ENCODE measurements around the gene TFDP2. TPM values are rescaled to one million over a fixed set of nuclear protein-coding genes. Genes with fewer than 3 reads are reported as not detected.

TFDP2 gene
- total RNA-seq, 2 donors from 2014 or later, result 102 to 128 TPM

- H3K4me1 ChIP-seq (replicated peaks), result no peaks in the 10 kb centered on the region
- 31% methylated on average over 1 of the region's 1 CpG for WGBS
- TF ChIP-seq CTCF (IDR thresholded peaks at IDR 0.05) (no peak), POLR2A (IDR thresholded peaks at IDR 0.05) (no peak), POLR2AphosphoS5 (IDR thresholded peaks at IDR 0.05) (no peak)
- no peak for DNase-seq (ENCODE audit: low spot score)
- no peaks in the 10 kb centered on the region for H3K27me3 ChIP-seq (replicated peaks; ENCODE audit: insufficient read depth)
- no peaks in the 10 kb centered on the region for H3K9me3 ChIP-seq
- H3K27ac ChIP-seq, result no peak overlapping the region
- intact Hi-C loops (cut with DNase I), result no loop called here
- no peaks in the 10 kb centered on the region for H3K36me3 ChIP-seq
- H3K4me3 ChIP-seq, result no peak overlapping the region
Measured at GRCh38 chr3:142047021-142047369, 102.3 kb downstream of the TFDP2 start.

DNA sequence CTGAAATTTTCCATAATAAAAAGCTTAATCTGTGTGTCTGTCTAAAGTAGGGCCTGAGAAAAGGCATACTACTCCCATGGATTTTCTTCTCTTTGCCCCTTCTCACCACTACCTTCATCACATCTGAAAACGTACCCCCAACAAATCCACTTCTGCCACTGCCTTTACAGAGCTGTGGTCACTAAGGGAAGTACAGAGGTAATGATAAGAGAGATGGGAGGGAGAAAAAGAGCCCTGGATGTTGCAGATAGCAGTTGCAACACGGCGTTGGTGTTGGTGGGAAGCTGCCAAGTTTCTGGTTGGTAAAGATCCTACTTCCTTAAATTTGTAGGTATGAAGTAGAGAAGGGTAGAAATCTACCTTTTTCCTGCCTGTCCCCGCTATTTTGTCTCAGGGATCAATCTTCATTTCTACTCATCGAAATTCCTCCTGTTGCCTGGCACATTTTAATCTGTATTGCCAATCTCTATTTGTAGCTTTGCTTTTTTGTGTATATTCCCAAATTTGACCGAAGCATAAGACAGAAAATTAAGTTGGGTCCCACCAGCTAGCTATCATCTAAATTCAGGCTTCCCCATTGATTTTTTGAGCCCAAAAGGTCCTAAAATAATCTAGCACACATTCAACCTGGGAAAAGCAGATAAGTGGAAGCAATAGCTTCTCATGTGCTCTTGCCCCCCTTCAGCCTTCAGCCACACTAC is 102.9 kb downstream of the TFDP2 start:
- TF ChIP-seq POLR2A (IDR thresholded peaks at IDR 0.05), result no peak
- no peak for TF ChIP-seq POLR2AphosphoS5 (IDR thresholded peaks at IDR 0.05)
- TF ChIP-seq CTCF (IDR thresholded peaks at IDR 0.05), result no peak
- 77% methylated on average over 6 of the region's 6 CpGs for WGBS
- intact Hi-C loops (cut with DNase I), result no loop called here

GRCh38 chr3:142040941-142041491 is 108.3 kb downstream of the TFDP2 start:
- no peak overlapping the region for H3K4me3 ChIP-seq
- 97% methylated on average over 2 of the region's 2 CpGs for WGBS
- intact Hi-C loops (cut with DNase I), result no loop called here
- H3K36me3 ChIP-seq, result no peaks in the 10 kb centered on the region
- no peaks in the 10 kb centered on the region for H3K4me1 ChIP-seq (replicated peaks)
- no peak for DNase-seq (ENCODE audit: low spot score)
- no peaks in the 10 kb centered on the region for H3K9me3 ChIP-seq
- no peaks in the 10 kb centered on the region for H3K27me3 ChIP-seq (replicated peaks; ENCODE audit: insufficient read depth)
- no peak for TF ChIP-seq CTCF (IDR thresholded peaks at IDR 0.05)
- no peak for TF ChIP-seq POLR2AphosphoS5 (IDR thresholded peaks at IDR 0.05)
- no peak for TF ChIP-seq POLR2A (IDR thresholded peaks at IDR 0.05)
- no peak overlapping the region for H3K27ac ChIP-seq

More for the DNA sequence above, 102.9 kb downstream of the TFDP2 start:
- DNase-seq (ENCODE audit: low spot score), result no peak
- Histone ChIP-seq H3K9me3 (no peaks in the 10 kb centered on the region), H3K27me3 (replicated peaks; ENCODE audit: insufficient read depth) (no peaks in the 10 kb centered on the region), H3K4me1 (replicated peaks) (no peaks in the 10 kb centered on the region), H3K4me3 (no peak overlapping the region), H3K27ac (no peak overlapping the region), H3K36me3 (no peaks in the 10 kb centered on the region)

DNA sequence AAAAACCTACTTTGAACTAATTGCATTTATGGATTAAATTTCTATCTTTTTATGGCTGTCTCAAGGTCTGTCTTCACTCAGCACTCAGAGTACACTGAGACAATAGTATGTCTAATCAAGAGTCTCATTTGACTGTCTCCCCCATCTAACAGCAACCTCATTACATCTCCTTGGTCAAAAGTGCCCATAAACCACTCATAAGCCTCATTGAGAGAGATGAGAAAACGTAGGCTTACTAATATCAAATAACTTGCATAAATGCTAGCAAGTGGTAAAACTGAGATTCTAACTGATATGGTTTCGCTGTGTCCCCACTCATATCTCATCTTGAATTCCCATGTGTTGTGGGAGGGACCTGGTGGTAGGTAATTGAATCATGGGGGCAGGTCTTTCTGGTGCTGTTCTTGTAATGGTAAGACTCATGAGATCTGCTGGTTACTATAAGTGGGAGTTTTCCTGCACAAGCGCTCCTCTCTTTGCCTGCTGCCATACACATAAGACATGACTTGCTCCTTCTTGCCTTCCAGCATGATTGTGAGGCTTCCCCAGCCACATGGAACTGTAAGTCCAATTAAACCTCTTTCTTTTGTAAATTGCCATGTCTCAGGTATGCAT is 113.9 kb downstream of the TFDP2 start:
- no peaks in the 10 kb centered on the region for H3K9me3 ChIP-seq
- H3K4me3 ChIP-seq, result no peak overlapping the region
- H3K36me3 ChIP-seq, result no peaks in the 10 kb centered on the region
- no peak for DNase-seq (ENCODE audit: low spot score)
- no peak for TF ChIP-seq CTCF (IDR thresholded peaks at IDR 0.05)
- no peak for TF ChIP-seq POLR2A (IDR thresholded peaks at IDR 0.05)
- no peak for TF ChIP-seq POLR2AphosphoS5 (IDR thresholded peaks at IDR 0.05)
- intact Hi-C loops (cut with DNase I), result no loop called here
- WGBS, result 87% methylated on average over 3 of the region's 3 CpGs
- no peak overlapping the region for H3K27ac ChIP-seq
- H3K27me3 ChIP-seq (replicated peaks; ENCODE audit: insufficient read depth), result no peaks in the 10 kb centered on the region
- no peaks in the 10 kb centered on the region for H3K4me1 ChIP-seq (replicated peaks)

DNA sequence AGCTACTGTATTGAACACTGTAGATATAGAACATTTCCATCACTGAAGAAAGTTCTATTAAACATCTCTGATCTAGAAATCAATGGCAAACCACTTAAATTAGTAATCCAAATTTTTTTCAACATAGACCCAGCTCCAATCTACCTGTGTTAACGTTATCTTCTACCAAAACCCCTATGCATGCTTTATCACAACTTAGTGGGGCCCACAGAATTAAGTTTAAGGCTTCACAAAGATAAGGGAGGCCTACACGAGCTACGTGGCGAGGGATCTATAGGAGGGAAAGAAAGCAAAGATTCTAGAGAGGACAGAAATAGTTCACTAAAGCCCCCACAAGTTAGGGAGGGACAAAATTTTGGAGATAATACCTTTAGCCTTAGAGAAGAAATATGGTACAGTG is 116.1 kb downstream of the TFDP2 start:
- Histone ChIP-seq H3K27ac (no peak overlapping the region), H3K4me3 (no peak overlapping the region), H3K36me3 (no peaks in the 10 kb centered on the region), H3K9me3 (no peaks in the 10 kb centered on the region), H3K4me1 (replicated peaks) (peaks cover 2% of the 10 kb centered on the region), H3K27me3 (replicated peaks; ENCODE audit: insufficient read depth) (no peaks in the 10 kb centered on the region)
- WGBS, result 94% methylated on average over 4 of the region's 4 CpGs
- no peak for DNase-seq (ENCODE audit: low spot score)
- intact Hi-C loops (cut with DNase I), result no loop called here
- TF ChIP-seq POLR2A (IDR thresholded peaks at IDR 0.05) (no peak), POLR2AphosphoS5 (IDR thresholded peaks at IDR 0.05) (no peak), CTCF (IDR thresholded peaks at IDR 0.05) (no peak)
